HPDE6-E6E7 (cell line): ENCODE results near the gene TPPP.

ENCODE experiments used
- DNase-seq: peaks from one replicate; pipeline ENCODE4 v3.0.0; 2011; ENCODE audit warnings: missing footprints; ENCODE audit errors: extremely low spot score

Gene TPPP

DNA sequence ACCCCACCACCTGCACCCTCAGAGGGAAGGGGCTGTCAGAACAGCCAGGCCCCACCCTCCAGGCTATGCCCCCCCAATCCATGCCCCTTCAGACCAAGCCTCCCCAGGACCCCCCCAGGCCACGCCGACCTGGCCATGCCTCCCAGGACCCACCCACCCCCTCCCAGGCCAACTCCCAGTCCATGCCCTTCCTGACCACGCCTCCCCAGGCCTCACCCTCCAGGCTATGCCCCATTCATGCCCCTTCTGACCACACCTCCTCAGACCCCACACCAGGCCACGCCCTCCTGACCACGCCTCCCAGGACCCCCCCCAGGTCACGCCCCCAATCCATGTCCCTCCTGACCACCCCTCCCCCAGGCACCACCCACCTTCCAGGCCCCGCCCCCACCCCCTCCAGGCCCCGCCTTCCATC, 27.6 kb downstream of the TPPP start:
- no peak for DNase-seq

DNA sequence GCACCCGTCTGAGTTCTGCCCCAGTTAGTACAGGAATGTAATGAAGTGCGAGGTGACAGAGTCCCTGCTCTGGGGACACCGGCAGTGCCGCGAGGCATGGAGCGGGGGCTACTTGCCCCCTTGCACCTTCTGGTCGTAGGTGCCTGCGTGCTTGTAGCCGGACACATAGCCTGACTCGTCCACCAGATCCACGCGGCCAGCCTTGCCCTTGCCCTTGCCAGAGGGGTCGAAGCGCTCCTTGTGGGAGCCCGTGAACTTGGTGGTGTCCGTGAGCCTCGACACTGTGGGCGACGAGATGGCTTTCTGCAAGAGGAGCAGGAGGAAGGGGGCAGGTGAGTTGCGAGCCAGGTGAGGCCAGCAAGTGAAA, 28.2 kb downstream of the TPPP start:
- DNase-seq: no peak

DNA sequence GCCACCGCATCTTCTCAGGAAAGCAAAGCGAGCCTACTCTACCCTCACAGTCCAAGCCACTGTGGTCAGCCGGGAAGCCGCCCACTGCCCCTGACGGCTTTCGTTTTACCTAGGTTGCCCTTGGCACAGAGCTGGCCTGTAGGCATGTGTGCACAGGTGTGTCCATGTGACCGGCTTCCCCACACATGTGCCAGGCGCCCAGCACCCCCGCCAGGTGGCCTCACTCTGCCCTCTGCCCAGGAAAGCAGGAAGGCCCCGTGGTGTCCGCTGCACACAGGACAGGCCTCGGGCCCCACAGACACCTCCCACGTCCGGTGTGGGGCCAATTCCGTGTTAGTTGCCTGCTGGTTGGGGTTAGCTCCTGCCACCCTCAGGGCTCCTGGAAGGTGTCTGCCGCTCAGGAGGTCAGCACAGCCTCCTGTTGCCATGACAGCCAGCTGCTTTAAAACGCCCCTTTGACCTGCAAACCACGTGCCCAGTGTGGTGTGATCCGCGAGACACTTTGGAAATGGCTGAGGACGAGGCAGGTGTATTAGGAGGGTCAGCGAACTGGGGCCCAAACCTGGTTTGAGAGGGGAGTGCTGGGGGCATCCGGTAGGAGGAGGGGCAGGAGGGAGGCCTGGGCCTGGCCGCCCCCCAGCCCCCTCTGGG, 28.7 kb downstream of the TPPP start:
- DNase-seq: no peak

DNA sequence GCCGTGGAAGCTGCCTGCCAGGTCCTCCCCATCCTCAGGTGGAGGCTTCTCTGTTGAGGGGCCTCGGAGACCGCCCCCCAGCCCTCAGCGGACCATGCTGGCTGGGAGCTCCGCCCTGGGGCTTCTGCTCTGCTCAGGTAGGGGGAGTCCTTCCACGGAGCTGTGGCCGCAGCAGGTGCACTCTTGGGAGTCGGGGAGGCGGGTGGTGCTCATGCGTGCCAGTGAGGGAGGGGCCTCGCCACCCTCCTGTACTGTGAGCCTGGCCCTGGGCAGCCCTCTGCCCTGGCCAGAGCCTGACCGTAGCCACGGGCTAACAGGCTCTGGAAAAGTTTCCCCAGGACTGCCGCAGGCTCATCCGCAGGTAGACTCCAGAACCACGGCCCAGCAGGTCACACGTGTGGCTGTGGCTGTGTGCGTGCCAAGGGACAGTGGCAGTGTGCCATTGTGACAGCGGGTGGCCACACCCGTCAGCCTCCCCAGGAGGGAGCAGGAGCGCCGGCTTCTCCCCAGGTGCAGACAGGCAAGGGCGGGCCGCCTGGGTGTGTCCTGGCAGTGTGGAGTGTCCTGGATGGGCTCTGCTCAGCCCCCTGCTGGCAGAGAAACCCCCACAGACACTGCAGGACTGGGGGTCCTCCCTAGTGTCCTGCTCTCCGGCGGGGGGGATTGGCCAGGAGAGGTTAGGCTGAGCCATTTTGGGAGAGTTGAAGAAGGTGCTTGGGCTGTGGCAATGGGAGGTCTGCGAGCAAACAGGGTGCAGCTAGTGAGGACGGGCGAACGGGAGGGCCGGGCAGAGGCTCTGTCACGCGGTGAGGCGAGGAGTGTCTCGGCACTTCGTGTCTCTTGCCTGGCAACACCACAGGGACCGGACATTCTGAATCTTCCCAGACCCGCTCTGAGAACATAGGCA, 29.5 kb downstream of the TPPP start:
- no peak for DNase-seq

DNA sequence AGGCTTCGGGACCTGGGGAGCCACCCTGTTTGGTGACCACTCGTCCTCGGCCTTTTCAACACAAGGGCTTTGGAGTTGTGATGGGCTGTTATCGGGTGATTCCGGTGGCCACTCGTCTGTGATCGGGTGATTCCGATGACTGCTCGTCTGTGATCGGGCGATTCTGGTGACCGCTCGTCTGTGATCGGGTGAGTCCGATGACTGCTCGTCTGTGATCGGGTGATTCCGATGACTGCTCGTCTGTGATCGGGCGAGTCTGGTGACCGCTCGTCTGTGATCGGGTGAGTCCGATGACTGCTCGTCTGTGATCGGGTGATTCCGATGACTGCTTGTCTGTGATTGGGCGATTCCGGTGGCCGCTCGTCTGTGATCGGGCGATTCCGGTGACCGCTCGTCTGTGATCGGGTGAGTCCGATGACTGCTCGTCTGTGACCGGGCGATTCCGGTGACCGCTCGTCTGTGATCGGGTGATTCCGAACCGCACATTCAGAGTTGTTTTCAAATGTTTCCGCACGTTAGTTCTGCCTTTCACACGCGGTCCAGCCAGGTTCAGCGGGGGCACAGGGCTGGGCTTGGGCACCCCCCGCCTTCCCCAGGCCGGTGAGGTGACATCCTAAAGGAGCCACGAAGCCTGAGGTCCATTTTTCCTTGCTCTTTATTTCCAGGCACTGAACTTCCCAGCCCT, 30.3 kb downstream of the TPPP start:
- no peak for DNase-seq

DNA sequence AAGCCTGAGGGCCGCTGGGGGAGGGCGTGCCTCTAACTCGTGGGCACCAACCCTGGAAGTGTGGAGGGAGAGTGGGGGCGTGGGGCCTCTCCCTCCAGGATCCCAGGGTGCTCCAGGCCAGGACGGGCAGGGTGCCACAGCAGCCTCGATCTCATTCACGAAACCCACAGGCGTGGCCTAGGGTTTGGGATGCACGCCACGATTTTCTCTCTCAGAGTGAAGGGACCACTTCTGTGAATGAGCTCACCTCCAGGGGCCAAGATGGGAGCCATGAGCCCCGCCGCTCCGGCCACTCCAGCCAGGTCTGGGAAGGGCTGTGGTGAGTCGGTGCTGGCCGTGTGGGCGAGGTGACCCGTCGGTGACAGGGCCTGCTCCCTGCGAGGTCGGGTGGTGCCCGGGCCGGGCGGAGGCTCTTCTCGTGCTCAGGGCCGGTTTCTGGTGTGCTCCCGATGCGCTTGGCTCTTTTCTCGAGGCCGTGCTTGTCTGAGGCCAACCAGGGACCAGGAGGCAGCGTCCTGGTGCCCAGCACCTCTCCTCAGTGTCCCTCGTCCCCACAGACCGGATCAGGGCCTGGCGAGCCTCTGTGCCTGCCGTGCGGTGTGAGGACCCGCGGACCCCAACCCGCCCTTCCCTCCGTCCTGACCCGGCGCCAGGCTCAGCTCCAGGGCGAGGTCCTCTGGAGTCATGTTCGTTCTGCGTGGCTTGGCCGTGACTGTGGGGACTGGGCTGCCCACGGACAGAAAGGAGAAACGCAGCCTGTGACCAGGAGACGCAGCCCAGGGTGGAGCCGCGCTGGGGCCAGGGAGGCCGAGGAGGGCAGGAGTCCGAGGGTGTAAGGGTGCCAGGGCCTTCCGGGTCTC, 31.0 kb downstream of the TPPP start:
- no peak for DNase-seq

DNA sequence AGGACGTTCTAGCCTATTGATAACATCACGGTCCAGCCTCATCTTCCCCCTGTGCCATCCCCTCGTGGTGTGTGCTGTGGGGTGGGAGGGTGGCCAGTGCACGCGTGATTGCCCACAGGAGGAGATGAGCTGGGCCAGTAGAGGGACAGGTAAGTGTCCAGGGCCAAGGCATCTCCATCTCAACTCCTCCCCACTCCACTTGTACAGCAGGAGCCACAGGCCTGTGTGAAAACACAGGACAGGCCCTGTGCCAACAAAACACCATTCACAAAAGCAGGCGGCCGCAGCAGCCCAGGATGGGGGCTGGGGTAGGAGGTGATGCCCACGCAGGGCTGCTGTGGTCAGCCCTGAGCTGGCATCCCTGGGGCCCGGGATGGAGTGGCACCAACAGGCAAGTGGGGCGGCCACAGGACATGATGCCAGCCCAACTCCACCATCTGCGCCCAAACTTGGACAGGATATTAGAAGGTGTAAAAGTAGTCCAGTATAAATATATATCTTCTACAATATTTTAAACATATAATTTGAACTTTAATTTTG, 32.6 kb downstream of the TPPP start:
- DNase-seq: no peak

DNA sequence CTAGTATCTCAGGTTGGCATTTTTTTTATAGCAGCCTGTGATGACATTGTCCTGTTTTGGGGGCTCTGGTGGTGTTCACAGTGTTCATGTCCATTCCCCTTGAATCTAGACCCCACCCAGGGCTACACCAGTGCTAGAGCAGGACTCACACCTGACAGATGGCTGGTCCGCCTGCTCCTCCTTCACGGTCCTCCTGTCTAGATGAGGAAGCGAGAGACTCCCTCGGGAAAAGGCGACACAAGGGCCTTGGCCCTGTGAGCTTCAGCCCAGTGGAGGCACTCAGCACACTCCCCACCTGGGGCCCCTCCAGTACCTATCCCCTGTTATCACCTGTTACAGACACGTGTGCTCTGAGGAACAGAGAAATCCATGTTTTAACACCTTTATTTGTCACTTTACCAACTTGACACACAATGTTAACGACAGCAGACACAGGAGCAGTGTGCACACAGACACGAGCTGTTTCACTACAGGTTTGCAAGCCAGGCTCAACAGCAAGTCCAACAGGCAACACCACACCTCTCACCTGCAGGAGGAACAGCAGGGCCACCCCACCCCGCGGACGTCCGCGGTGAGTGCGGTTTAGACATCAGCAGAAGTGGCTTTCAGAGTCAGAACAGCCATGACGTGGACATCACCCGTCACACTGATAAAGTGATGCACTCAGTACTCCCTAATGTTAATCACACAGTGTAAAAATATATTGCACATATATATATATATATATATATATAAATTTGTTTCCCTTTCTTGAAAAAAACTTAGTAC, 33.5 kb downstream of the TPPP start:
- DNase-seq: no peak

DNA sequence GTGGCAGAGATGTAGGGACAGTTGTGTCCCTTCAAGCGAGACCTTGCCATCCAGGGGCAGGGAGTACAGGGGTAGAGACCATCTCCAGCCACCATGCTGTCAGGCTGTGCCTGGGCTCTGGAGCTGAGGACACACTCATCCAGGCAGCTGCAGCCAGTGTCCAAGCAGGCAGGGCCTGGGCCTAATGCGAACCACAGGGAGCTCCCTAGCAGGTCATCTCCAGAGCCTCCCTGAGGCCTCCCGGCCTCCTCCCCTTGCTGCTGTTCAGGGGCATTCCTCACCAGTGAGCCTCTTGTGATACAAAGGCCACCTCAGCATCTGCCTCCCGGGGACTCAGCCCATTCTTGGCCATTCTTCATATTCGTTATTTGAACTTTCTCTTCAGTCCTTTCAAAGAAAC, 35.0 kb downstream of the TPPP start:
- DNase-seq: no peak

DNA sequence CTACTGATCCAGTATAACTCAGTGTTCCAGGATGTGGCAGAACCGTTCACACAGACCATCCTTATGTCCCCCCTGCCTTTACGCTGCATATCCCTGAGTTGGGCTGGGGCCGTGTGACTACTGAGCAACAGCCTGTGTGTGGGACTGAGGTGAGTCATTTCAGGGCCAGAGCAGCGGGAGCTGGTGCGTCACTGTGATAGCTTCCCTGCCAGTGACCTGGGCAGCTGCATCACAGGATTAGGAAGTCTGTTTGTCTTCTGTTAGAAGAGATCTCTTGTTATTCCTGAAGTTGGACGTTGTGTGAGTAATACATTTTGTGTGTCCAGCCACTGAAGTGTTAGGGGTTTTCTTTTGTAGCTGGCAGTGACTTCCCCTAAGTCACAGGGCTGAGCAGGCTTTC, 35.6 kb downstream of the TPPP start:
- peak; percentile 86 for DNase-seq

DNA sequence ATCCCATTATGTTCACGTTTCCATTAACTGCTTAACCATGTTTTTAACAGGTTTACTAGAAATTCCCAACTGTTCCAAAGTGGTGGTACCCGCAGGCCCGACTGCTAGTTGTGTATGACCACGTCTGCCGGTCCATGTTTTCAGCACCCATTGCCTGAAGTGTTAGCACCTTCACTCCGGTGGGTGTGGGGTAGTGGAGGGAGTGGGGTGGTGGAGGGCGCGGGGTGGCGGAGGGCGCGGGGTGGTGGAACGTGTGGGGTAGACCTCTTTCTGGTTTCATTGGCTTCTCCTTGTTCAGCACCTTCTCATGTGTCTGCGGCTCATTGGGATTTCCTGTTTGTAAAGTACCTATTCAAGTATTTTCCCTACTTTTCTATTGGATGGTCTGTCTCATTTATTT, 37.7 kb downstream of the TPPP start:
- DNase-seq: no peak

DNA sequence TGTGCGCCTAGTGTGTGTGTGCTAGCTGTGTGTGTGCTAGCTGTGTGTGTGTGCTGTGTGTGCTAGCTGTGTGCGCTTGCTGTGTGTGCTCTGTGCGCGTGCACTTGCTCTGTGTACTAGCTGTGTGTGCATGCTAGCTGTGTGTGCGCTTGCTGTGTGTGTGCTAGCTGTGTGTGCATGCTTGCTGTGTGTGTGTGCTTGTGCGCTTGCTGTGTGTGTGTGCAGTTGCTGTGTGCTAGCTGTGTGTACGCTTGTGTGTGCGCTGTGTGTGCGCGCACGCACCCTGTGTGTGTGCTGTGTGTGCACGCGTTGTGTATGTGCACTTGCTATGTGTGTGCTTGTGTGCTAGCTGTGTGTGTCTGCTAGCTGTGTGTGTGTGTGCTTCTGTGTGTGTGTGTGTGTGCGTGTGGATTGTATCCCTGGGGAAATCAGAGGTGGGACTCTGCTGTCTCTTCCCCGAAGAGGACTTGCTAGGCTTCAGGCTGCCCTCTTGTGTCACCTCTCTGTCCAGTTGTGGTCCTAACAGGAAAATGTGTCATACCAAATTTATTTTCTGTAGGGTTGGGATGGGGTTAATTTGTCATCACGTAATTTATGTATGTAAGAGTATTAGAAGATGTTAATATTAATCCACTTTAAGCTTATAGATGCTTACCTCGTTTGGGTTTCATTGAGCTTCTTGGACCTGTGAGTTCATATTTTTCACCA, 38.9 kb downstream of the TPPP start:
- DNase-seq: no peak

DNA sequence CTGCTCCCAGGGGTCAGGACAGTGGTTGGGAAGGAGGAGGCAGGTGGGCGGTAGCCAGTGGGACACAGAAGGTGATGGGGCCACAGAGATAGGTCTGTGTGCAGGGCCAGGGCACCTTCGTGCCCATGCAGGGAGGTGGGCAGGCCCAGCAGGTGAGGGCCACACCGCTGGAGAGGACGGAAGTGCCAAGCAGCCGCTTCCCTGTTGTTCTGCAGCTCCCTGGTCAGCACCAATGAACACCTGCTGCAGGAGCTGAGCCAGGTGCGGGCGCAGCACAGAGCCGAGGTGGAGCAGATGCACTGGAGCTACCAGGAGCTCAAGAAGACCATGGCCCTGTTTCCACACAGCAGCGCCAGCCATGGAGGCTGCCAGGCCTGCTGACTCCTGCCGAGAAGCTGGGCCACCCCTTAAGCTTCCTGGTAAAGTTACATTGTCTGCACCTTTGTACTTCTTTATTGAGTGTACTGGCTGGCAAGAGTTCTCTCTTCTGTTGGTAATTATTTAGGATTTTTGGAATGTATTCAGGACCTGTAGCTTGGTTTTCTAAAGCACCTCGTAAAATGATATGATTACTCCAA, 40.3 kb downstream of the TPPP start:
- DNase-seq: no peak

DNA sequence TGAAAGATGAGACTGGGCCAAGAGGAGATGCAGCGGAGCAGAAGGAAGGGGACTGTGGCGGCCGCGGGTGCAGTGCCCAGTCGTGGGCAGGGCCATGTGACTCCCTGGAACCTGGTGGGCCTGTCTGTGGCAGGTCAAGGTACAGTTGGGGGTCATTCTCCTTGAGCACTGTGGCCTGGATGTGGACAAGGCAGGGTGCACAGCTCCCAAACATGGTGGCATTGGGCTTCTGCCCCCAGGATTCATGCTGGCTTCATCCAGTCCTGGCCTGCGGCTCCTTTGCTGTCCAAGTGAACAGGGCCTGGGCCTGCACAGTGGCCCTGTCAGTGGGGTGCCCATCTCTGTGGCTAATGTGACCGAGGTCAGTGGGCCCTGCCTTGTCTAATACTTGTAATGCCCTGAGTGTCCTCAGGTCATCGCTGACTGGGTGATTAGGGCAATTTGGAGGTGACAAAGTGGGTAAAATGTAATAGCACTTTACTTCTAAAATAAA, 41.1 kb downstream of the TPPP start:
- DNase-seq: no peak

DNA sequence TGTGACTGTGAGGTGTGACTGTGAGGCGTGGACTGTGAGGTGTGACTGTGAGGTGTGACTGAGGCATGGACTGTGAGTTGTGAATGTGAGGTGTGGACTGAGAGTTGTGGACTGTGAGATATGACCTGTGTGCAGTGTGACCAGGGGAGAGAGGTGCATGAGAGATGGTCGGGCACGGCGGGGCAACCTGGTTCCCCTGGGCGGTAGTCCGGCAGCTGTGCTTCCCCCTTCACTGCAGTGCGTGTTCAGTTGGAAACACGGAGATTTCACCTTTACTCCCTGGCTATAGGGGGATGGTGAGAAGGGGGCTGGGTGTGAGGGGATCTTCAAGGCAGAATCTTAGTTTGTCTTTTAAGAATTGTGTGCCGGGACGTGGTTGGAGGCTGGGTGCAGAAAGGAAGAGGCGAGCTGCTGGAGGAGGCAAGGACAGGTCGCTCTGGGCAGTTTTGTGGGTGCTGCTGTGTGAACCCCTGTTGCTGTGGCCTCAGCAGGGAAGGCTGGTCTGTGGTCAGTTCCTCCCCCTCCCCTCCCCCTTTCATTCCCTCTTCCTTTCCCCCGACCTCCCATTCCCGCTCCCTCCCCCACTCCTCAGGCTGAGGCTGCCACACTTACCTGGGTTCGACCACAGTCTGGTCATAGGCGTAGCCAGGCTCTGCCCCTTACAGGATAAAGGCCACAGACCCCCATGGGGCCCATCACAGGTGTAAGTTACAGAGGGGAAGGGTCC, 41.7 kb downstream of the TPPP start:
- DNase-seq: no peak

DNA sequence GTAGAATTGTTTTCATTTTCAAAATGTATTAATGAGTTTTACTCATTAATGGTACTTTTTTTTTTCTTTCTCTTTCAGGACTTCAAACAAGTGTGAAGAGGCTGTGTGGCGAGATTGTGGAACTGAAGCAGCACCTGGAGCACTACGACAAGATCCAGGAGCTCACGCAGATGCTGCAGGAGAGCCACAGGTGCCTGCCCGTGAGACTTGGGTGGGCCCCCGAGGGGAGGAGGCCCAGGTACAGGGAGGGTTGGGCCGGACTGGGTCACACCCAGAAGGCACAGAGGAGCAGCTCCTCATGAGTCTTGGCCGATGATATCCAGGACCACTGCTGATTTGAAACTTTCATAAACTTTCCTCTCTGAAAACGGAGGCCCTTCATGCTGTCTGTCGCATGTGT, 45.4 kb downstream of the TPPP start:
- no peak for DNase-seq

DNA sequence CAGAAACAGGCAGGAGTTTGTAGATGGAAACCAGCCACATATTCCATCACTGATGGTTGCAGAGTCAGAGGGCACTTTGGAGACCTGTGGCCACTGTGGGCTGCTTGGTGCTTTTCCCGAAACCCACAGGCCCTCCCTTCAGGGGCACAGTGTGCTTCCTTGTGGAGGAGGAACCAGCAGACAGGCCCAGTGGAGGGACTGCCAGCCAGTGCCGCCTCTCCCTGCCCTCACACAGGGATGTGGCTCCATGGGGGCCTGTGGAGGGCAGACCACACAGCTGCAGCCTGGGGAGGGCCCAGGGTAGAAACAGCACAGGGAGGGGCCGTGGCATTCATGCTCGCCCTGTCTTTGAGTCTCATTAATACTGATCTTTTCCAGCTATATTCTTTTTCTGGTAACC, 45.8 kb downstream of the TPPP start:
- no peak for DNase-seq

DNA sequence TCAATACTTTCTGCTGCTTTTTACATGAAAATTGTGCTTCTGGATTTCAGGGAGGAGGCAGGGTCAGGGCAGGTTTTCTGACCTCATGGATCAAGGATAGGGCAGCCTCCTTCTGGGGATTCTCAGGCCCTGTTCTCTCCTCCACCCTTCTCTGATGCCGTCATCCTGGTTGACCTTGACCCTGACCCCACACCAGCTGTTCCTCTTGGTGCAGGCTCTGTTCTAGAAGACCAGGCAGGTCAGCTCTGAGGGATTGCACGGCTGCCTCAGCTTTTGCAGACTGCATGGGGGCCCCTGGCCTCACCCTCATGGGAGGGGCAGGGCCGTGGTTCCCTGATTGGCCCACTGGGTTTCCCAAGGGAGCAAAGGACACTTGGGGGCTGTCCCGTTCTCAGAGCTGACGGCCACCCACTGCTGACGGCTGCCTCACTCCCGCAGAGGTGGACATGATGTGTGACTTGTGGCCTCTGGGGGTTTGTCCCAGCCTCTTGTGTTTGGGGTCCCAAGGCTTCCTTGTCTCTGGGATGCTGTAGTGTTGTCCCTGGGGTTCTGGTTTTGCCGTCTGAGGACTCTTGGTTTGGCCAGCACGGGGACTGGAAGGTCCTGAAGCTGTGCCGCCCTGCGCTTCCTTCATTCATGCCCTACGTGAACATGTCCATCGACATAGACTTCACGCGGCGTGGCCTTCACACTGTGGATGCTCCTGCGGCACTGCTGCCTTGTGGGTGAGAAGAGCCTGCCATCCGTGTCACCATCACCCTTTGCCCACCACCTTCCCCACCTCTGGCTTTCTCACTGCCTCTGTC, 46.6 kb downstream of the TPPP start:
- DNase-seq: no peak
